HG02798 (cell line): ENCODE data around the gene UBA6.
"Not testable (repeated sequence)": the region's sequence is repeated elsewhere in the genome, so short reads cannot be mapped to it uniquely, and the experiment has no call there.

Experiments
- ATAC-seq: cut with Tn5 transposase; IDR thresholded peaks from one replicate; pipeline ENCODE4 v1.9.1; 2021; ENCODE audit warnings: mild to moderate bottlenecking; ENCODE audit not compliant: unreplicated experiment, poor library complexity

UBA6 gene

DNA sequence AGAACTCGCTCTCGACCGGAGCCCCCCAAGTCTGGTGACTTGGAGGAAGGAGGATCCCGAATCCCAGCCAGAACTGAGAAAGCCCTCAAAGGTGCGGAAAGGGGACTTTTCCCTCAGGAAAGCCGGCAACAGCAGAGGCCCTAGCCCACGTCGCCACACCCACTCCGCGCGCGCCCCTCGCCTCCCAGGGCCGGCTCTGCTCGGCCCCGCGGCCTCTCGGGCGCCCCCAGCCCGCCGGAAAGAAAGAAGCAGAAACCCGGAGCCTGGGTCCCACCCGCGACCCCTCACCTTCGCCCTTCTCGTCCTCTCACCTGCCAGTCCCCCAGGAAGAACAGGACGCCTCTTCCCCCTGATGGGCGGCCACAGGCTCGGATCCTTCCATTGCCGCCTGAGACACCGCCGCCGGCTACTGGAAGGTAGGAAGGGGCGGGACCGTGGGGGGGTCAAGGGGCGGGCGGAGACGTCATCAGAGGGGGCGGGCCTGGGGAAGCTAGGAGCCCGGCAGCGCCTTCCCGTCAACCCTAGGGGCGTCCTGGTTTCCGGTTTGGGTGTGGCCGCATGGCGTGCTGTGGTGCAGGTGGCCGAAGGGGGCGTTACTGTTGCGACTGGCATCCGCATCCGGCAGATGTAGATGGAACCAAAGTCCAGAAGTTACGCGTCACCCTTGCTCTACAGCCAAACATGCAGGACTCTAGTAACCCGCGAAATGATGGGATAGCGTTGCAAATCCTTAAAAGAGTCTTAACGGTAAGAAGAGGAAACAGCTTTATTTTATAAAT is at the start of gene UBA6:
TSS of gene UBA6 (minus strand) at position 418 of the 779 bp plus-strand sequence. CDS start at position 382, 36 bp downstream.
- peak; percentile 98 for ATAC-seq

DNA sequence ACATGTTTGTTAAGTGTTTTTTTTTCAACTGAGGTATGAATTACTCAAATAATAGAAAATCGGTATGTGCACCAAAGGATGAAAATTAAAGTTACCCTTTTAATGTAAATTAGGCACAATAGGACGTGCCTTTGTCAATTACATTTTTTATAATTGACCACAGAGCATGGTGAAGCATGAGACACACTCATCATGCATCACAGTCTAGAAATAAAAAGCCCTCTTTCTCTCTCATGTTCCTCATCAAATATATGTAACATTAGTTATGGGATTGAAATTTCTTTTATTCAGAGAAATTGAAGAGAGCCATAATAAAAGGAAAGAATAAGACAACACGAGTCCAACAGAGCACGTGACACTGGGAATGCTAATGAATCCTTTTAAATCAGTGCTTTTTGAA is 49.7 kb upstream of the UBA6 start:
- no peak for ATAC-seq

GRCh38 chr4:67749286-67749685 is 48.3 kb upstream of the UBA6 start:
- ATAC-seq, result no peak

DNA sequence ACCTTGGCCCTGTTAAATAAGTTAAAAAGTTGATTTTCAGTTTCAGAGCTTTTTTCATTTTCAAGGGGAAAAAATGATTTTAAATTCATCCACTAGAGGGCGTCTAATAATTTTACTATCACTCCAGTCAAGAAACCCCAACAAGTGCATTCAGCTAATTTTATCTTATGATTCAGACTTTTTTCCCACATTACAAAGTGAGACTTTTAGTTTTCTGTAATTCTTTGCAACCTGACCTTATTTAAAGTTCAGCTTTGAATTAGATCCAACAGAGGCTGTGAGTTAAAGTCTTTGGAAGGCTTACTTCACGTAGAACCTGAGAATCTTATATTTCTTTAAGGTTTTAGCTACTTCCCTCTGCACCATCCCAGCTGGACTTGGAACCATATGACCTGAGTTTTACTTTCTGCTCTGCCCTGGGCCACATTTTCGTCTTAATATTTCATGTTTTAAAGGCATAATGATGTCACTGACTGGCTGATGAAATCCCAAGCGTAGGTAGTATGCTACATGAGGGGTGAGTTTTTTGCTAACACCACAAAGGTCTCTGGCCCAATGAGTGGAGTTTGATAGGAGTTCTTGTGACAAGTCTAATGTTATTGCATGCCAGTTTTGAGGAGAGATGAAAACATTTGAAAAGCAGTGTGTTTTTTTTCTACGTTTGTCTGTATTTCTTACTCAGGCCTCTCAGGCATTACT is 46.0 kb upstream of the UBA6 start:
- peak; percentile 57 for ATAC-seq

GRCh38 chr4:67744561-67745283 is 43.8 kb upstream of the UBA6 start:
- no peak for ATAC-seq

DNA sequence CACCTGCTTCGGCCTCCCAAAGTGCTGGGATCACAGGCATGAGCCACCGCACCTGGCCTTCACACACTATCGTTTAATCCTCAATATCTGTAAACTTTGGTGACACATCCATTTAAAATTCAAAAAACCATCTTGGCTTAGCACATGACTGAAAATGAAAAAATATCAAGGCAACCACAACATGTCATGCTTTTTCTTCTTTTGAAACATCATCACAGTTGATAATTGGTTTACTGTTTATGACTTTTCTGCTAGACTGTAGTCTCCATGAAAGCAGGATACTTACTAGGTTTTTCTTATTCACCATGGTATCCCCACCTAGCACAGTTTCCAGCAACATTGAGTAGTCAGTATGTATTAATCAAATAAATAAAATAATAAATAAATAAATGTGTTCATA is 42.2 kb upstream of the UBA6 start:
- no peak for ATAC-seq

GRCh38 chr4:67736262-67736661 is 35.3 kb upstream of the UBA6 start:
- no peak for ATAC-seq

DNA sequence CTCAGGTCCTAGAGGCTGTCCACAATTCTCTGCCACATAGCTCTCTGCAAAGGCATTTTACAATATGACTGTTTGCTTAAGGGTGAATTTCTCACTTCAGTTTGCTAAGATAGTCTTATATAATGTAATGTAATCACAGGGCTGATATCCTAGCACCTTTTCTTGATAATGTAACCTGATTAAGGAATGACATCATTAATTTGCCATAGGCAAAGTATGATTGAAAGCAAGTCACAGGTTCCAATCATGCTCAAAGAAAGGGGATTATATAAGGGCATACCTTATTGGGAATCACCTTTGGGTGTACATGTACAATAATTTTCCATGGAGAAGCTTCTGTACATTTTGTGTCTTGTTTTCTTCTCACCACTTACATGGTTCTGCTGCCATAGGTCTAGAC is 34.4 kb upstream of the UBA6 start:
- ATAC-seq, result no peak

DNA sequence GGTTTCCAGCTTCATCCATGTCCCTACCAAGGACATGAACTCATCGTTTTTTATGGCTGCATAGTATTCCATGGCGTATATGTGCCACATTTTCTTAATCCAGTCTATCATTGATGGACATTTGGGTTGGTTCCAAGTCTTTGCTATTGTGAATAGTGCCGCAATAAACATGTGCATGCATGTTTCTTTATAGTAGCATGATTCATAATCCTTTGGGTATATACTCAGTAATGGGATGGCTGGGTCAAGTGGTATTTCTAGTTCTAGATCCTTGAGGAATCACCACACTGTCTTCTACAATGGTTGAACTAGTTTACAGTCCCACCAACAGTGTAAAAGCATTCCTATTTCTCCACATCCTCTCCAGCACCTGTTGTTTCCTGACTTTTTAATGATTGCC is 29.6 kb upstream of the UBA6 start:
- ATAC-seq, result not testable (repeated sequence)

- no peak for ATAC-seq
These were observed 26.3 kb upstream of the UBA6 start for GRCh38 chr4:67727124-67727850.

DNA sequence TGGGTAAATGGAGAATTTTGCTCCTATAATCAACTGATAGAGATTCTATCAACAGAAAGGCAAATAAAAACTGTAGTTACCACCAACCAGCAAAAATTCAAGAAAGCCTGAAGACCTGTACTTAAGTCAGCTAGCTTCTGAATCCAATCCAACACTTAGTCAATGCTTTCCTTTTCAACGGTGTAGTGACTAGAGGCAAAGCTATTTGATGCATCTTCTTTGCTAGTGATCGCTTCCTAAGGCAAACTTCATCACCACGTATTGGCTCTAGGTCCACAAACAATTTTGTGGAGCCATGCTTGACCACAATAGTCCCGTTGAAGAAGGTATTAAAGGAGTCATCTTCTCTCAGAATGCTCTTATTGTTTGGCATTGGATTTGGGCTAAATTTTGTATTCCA is 25.0 kb upstream of the UBA6 start:
- ATAC-seq, result no peak

DNA sequence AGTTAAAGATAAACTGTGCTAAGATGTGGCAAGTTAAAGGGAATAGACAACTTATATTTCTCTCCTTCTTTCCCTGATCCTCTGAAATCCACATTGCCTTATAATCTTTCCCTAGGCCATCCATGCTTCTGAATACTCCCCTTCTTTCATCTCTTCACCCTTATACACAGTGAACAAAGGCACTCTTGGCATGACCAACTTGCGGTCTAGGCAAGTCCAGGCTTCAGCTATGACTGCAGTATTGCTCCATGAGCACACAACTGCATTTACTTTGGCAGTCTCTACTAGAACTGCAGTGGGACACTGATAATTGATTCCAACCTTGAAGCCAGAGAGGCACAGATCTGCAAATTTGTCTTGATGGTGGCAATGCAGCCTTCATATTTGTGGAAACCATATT is 24.2 kb upstream of the UBA6 start:
- no peak for ATAC-seq

DNA sequence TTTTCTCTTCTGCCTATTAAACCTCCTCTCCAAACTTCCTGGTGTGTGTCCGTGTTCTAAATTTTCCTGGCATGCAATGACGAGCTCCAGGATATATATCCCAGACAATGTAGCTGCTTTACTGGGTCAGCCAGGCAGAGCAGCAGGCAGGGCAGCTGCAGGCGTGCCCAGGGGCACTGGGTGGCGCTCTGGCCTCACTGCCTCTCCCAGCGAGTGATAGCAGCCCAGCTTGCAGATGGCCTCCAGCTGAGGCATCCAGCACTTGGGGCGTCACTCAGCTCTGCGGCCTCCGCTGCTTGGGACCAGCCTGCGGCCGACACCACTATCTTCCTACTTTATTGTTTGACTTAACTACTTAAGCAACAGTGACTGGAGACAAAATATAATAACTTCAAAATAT is 23.0 kb upstream of the UBA6 start:
- ATAC-seq, result no peak

DNA sequence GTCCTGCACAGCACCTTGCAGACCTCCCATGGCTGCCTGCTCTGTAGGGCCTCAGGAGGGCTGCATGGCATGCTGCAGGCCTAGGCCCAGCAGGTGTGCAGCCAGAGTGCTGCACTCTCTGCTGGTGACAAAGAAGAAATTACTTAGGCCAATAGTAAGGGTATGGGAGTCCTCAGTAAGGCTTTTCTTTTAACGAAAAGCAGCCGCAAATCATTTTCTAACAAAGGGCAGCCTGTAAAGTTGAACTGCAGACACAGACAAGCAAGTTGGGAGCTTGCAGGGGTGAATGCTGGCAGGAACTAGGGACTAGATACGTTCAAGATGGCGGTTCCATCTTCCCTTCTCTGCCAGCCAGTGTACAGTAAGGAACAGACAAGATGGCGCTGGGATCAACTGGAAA is 22.4 kb upstream of the UBA6 start:
- ATAC-seq, result no peak

- no peak for ATAC-seq
These were observed 21.0 kb upstream of the UBA6 start for GRCh38 chr4:67721770-67722597.

GRCh38 chr4:67721315-67721769 is 20.4 kb upstream of the UBA6 start:
- no peak for ATAC-seq

DNA sequence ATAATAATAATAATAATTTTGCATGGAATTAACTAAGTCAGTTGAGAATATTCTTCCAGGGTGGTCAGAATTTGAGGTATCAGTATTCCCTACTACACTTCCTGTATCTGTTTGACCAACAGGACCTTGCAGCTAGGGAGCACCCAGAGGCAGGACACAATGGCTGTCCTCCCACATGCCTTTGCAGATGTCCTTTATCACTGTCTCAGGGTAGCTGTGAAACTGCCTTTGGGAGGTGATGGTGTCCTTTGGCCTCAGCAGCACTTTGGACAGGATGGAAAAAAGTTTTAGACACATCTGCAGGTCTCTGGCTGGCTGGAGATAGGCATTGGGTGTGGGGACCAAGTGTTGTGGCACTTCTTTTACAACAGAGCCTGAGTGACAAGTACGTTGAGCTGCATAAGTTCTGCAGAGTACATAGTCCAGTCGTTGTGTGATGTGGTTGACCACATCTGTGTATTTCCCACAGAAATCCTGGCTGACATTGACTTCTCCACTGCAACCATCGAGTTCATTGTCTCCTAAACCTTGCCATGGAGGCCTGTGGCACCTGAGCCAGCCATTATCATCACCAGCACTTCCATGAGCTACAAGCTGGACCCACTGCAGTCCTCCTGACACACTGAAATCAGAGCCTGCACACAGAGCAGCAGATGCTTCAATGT is 19.1 kb upstream of the UBA6 start:
- ATAC-seq, result no peak

- no peak for ATAC-seq
These were observed 17.9 kb upstream of the UBA6 start for GRCh38 chr4:67718848-67719247.

- no peak for ATAC-seq
These were observed 16.6 kb upstream of the UBA6 start for GRCh38 chr4:67717586-67717985.
